HG02763 (cell line): Measurements from ENCODE around the gene GRHL3.

Experiments used
- ATAC-seq: cut with Tn5 transposase; IDR thresholded peaks from one replicate; pipeline ENCODE4 v1.9.1; 2021; ENCODE audit warnings: mild to moderate bottlenecking, moderate library complexity; ENCODE audit not compliant: unreplicated experiment

Gene GRHL3

DNA sequence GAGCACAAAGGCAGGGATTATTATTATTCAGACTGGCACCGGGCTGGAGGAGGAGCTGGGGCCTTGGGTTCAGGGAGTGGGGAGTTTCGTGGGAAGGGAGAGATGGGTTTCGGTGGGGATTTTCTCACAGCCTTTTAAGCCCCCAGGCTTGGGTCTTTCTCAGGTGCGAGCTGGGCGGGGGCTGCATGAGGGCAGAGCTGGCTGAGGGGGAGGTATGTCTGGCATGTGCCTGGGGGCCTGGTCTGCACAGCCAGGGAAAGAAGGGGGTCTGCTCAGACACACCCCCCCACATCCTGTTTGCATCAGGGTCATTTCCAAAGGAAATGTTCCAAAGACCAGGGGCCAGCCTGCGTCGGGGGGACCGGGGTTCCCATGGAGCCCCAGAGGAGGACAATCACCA is 21.6 kb downstream of the GRHL3 start:
- no peak for ATAC-seq

DNA sequence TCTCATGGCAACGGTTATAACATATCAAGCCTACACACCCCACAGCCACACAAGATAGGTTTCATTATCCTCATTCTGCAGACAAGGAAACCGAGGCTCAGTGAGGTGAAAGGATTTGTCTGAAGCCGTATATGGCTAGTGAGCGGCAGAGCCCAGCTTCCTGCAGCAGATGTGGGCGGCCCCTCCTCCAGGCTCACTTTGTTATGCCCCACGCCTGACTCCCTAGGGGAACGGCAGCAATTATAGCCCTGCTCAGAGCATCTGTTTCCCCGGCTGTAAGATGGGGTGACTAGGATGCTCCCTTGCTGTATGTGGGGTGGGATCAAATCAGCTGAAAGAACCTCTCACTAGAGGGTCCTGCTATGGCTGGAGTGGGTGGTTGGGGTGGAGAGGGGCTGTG is 22.1 kb downstream of the GRHL3 start:
- no peak for ATAC-seq

GRCh38 chr1:24343412-24344089 is 24.4 kb downstream of the GRHL3 start:
- no peak for ATAC-seq

DNA sequence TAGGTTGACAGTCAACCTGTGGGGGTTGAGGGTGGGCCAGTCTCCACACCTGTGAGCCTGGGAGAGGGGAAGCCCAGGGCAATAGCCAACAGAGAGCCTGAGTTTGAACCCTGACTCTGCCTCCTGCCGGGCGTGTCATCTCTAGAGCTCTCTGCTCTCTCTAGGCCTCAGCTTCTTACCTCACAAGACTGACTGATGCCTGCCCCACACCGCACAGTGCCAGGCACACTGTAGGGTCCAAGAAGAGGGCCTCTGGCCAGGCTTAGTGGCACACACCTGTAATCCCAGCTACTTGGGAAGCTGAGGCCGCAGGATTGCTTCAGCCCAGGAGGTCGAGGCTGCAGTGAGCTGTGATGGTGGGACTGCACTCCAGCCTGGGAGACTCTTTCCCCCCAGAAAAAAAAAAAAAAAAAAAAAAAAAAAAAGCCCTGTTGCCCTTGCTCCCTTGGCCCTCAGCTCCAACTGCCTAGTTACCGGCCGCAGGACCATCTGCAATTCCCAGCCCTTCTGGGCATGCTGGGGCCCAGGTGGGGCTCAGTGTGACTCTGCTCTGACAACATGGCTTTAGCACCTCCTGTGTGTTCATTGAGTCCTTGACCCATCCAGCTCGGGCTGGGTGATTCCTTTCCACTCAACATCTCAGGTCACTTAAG is 25.1 kb downstream of the GRHL3 start:
- no peak for ATAC-seq

DNA sequence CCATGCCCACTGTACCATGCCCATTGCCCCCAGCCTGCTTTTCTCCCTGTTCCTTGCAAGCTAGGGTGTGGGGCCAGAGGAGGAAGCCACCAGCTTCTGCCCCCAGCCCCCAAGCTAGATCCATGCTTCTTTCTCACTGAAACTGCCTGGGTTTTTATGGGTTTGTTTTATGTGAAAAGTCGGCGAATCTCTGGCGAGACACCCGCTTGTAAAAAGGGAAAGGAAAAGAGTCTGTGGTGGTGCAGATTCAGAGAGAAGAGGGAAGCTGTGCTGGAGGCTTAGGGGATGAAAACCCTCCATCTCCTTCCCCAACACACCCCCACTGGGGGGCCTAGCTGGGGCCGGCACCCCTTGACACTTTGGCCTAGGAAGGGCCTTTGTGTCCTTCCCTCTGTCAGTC is 26.2 kb downstream of the GRHL3 start:
- ATAC-seq = no peak

GRCh38 chr1:24347159-24347934 is 28.2 kb downstream of the GRHL3 start:
- no peak for ATAC-seq

- ATAC-seq = no peak
These were observed 29.0 kb downstream of the GRHL3 start for GRCh38 chr1:24348196-24348595.

GRCh38 chr1:24349891-24350290 is 30.7 kb downstream of the GRHL3 start:
- ATAC-seq = no peak

- no peak for ATAC-seq
These were observed 32.1 kb downstream of the GRHL3 start for GRCh38 chr1:24351247-24351646.

GRCh38 chr1:24351918-24352627 is 32.9 kb downstream of the GRHL3 start:
- ATAC-seq = no peak

- ATAC-seq = no peak
These were observed 34.2 kb downstream of the GRHL3 start for GRCh38 chr1:24353292-24353891.

- ATAC-seq = no peak
These were observed 36.3 kb downstream of the GRHL3 start for GRCh38 chr1:24355466-24355865.

DNA sequence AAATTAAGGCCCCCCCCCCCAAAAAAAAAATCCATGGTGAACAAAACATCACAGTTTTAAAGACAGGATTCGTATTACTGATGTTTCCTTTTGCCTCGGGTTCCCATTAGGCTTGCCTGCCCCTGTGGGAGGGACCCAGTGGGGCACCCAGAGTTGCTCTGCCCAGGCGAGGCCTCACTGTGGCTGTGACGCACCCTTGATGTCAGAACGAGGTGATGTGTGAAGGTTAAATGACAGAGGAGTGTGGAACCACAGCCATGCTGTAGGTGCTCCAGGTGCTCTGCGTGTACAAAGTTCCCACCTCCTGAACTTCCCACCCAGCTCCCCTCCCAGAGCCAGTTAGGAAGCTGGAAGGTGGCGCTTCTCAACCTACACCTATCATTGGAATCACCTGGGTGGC is 37.9 kb downstream of the GRHL3 start:
- ATAC-seq = no peak

- no peak for ATAC-seq
These were observed 41.5 kb downstream of the GRHL3 start for GRCh38 chr1:24360681-24361080.

- ATAC-seq = no peak
These were observed 42.7 kb downstream of the GRHL3 start for GRCh38 chr1:24361811-24362210.

DNA sequence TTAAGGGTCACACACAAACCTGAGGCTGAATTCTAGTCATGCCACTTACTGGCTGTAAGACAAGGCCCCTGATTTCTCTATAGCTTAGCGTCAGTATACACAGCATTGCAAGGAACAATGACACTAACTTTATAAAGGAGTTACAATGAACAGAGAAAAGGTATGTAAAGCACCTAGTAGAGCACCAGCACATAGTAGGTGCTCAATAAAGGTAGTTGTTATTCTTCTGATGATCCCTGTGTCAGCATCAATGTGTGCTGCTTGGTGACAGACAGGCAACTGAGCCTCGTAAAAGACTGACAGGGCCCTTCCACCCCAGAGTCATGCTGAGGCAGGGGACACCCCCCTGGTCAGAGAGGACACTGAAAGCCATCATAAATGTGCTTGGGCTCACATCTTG is 43.2 kb downstream of the GRHL3 start:
- no peak for ATAC-seq

GRCh38 chr1:24362982-24363614 is 43.9 kb downstream of the GRHL3 start:
- no peak for ATAC-seq

GRCh38 chr1:24363994-24364393 is 44.8 kb downstream of the GRHL3 start:
- no peak for ATAC-seq

DNA sequence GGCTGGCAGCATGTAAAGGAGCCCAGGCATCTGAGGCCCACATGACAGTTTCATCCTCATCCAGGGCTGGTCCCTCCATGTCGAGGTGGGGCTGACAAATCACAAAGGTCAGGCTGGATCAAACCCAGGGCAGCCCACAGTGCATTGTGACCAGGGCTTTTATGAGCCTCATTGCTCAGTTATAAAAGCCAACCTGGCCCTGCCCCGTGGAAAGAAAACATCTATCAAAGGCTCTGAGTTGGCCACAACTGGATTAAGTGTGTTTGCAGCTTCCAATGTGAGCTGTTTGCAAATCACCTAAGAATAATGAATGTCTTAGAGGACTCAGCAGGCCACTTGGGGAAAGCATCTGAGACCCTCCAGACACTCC is 45.4 kb downstream of the GRHL3 start:
- ATAC-seq = no peak

DNA sequence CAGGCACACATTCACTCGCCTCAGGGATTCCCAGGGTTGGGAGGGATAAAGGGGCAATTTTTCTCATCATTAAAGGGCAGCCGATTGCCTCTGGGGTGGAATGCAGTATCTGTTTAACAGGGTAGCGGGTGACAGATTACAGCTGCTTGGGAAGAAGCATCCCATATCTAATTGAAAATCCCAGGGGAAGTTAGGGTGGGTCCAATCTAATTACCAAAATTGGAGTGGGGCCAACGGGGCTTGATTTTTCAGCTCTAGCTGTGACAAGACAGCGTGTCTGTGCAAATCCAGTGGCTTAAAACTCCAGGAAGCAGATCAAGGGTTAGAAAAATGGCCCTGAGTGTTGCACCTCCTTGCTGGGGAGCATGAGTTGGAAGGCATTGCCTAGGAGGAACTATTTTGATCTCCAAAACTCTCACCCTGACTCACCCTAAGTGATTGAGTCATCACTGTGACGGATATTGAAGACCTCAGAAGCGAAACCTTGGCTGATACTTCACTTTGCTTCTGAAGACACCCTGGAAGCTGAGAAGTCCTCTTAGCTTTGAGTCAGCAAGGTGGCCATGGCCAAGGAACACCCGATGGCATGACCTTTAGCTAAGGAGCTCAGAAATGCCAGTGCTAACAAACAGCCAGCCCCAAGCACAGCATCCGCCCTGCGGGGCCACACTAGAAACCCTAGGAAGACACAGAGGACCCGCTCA is 46.0 kb downstream of the GRHL3 start:
- ATAC-seq = no peak
